HG03103 (cell line): ENCODE measurements around the gene HSD11B1L.
A peak's percentile ranks its signal among the peaks of the same experiment; 100 is the strongest.
"Not testable (repeated sequence)": the region's sequence is repeated elsewhere in the genome, so short reads cannot be mapped to it uniquely, and the experiment has no call there.

Experiments
- ATAC-seq: cut with Tn5 transposase; IDR thresholded peaks from one replicate; pipeline ENCODE4 v1.9.1; 2021; ENCODE audit warnings: low read depth; ENCODE audit not compliant: unreplicated experiment

HSD11B1L gene

DNA sequence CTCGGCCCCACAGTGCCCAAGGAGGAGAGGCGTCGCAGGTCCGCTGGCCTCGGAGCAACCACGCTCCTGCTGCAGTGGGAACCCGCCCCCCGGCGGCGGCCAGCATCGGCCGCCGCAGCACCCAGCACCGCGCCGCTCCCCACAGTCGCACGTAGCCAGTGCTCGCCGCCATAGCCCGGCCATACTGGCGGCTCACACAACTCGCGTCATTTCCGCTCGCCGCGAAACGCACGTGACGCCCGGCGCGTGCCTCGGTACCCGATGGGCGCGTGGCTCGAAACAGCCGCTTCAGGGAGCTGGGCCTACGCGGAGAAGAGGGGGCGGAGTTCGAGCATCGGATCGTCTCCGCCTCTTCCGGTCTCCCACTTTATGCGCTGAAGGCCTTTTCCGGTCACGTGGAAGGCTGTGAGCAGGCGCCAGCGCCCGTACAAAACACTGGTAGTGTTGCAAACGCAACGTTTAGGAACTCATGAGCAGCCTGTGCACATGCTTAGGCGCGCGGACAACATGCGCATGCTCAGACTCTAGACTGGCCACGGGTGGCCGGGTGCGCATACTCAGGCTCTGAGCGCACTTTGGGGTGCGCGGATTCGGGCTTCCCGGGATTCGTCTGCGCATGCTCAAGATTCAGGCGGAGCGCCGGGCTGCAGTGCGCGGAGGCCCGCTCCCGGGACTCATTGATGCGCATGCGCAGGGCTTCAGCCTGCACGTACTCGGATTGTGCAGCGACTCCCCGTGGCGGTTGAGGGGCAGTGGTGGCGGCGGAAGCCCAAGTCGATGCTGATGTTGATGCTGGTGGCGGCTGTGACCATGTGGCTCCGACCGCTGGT, 39.3 kb downstream of the HSD11B1L start, which contains the start of the genes CATSPERD and LONP1:
TSS of gene CATSPERD (plus strand) at position 677 of the 830 bp plus-strand sequence. CDS start at position 778, 101 bp downstream.
TSS of gene LONP1 (minus strand) at position 186 of the 830 bp plus-strand sequence. CDS start at position 172, 14 bp downstream.
- ATAC-seq: peak; percentile 74

DNA sequence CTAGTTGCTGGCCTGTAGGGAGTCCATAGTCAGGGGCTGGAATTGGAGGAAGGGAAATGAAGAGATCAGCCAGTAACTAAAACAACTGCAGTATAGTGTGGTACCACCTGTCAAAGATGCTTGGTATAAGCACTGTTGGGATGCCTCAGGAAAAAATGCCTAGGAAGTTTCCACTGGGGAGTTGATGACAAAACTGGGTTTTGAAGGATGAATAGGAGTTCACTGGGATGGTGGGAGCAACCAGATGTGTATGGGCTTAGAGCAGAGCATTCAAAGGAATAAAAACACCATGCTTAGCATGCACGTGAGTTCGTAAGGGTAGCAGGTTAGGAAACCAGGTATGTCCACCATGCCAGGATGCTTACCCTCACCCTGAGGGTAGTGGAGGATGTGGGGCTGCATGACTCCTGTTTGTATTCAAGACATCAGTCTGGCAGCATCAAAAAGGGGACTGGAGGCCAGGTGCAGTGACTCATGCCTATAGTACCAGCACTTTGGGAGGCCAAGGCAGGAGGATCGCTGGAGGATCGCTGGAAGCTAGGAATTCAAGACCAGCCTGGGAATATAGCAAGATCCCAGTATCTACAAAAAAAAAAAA, 46.7 kb downstream of the HSD11B1L start:
- ATAC-seq: no peak

DNA sequence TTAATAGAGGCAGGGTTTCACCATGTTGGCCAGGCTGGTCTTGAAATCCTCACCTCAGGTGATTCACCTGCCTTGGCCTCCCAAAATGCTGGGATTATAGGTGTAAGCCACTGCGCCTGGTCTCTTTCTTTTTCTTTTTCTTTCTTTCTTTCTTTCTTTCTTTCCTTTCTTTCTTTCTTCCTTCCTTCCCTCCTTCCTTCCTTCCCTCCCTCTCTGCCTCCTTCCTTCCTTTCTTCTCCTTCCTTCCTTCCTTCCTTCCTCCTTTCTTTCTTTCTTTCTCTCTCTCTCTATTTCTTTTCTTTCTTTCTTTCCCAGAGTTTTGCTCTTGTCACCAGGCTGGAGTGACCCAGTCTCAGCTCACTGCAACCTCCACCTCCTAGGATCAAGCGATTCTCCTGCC, 52.3 kb downstream of the HSD11B1L start:
- not testable (repeated sequence) for ATAC-seq
